Liver (tissue), 9 donors: Measurements from ENCODE around the gene RASL10B. TPM values are rescaled to one million over a fixed set of nuclear protein-coding genes. Genes with fewer than 3 reads are reported as not detected.

Experiments used
- DNase-seq: peaks from one replicate; pipeline ENCODE4 v3.0.0-alpha.2; 2017; ENCODE audit warnings: low spot score
- H3K27ac ChIP-seq, 2 donors: one replicate each; pipeline ENCODE4 v1.7.0; 2013; ENCODE audit warnings: inconsistent platforms in 2 of 2, low read length in 2 of 2, control low read depth in 1 of 2, low read depth in 1 of 2, mild to moderate bottlenecking in 1 of 2
- H3K27me3 ChIP-seq, 4 donors: one replicate each; pipeline versions ENCODE4 v1.6.1 to v1.7.0; 2013; ENCODE audit warnings: low read length in 3 of 4, inconsistent platforms in 1 of 4, mild to moderate bottlenecking in 1 of 4, moderate library complexity in 1 of 4; ENCODE audit not compliant: control insufficient read depth in 4 of 4, insufficient read depth in 4 of 4
- H3K36me3 ChIP-seq, 4 donors: one replicate each; pipeline versions ENCODE4 v1.6.1 to v1.7.0; 2013; ENCODE audit warnings: low read length in 3 of 4, mild to moderate bottlenecking in 3 of 4, low read depth in 1 of 4, moderate library complexity in 1 of 4; ENCODE audit not compliant: control insufficient read depth in 4 of 4, insufficient read depth in 3 of 4
- H3K4me1 ChIP-seq, 4 donors: one replicate each; pipeline versions ENCODE4 v1.6.1 to v1.7.0; 2013; ENCODE audit warnings: low read length in 3 of 4, mild to moderate bottlenecking in 3 of 4, moderate library complexity in 1 of 4; ENCODE audit not compliant: control insufficient read depth in 4 of 4, insufficient read depth in 4 of 4
- H3K4me3 ChIP-seq, 3 donors: one replicate each; pipeline versions ENCODE4 v1.6.1 to v1.7.0; 2013; ENCODE audit warnings: low read length in 3 of 3, control low read depth in 1 of 3, low read depth in 1 of 3, mild to moderate bottlenecking in 1 of 3
- H3K9ac ChIP-seq, 2 donors: one replicate each; pipeline ENCODE4 v1.7.0; 2013; ENCODE audit warnings: low read length in 2 of 2, mild to moderate bottlenecking in 2 of 2, moderate library complexity in 2 of 2, control low read depth in 1 of 2, low read depth in 1 of 2
- H3K9me3 ChIP-seq, 4 donors: one replicate each; pipeline versions ENCODE4 v1.6.1 to v1.7.0; 2013; ENCODE audit warnings: low read length in 3 of 4; ENCODE audit not compliant: control insufficient read depth in 4 of 4
- EGR1 ChIP-seq, 2 donors: IDR thresholded peaks; 2 replicates each; pipeline ENCODE4 v1.6.1; 2016 to 2018; ENCODE audit warnings: antibody characterized with exemption in 2 of 2, low read depth in 2 of 2
- FOXA1 ChIP-seq: IDR thresholded peaks from 2 replicates; pipeline ENCODE4 v1.6.1; 2016; ENCODE audit warnings: antibody characterized with exemption
- FOXA2 ChIP-seq: IDR thresholded peaks from 2 replicates; pipeline ENCODE4 v1.6.1; 2016; ENCODE audit warnings: antibody characterized with exemption
- GABPA ChIP-seq, 2 donors: IDR thresholded peaks in 1 of 2; conservative IDR thresholded peaks in 1 of 2; 2 replicates each; pipeline ENCODE4 v1.6.1; 2016; ENCODE audit warnings: antibody characterized with exemption in 2 of 2, mild to moderate bottlenecking in 1 of 2, moderate library complexity in 1 of 2
- HNF4A ChIP-seq, 2 donors: conservative IDR thresholded peaks; 2 replicates each; pipeline ENCODE4 v1.6.1; 2016; ENCODE audit warnings: antibody characterized with exemption in 2 of 2, mild to moderate bottlenecking in 2 of 2
- HNF4G ChIP-seq: IDR thresholded peaks from 2 replicates; pipeline ENCODE4 v1.6.1; 2016; ENCODE audit warnings: antibody characterized with exemption
- JUND ChIP-seq, 2 donors: IDR thresholded peaks; 2 replicates each; pipeline ENCODE4 v1.6.1; 2016; ENCODE audit warnings: antibody characterized with exemption in 2 of 2
- NR2F2 ChIP-seq: IDR thresholded peaks from 2 replicates; pipeline ENCODE4 v1.6.1; 2016; ENCODE audit warnings: antibody characterized with exemption
- RAD21 ChIP-seq, 2 donors: IDR thresholded peaks; 2 replicates each; pipeline ENCODE4 v1.6.1; 2016; ENCODE audit warnings: antibody characterized with exemption in 2 of 2, mild to moderate bottlenecking in 2 of 2
- RXRA ChIP-seq, 2 donors: IDR thresholded peaks; 2 replicates each; pipeline ENCODE4 v1.6.1; 2017 to 2018; ENCODE audit warnings: antibody characterized with exemption in 2 of 2, mild to moderate bottlenecking in 1 of 2
- SP1 ChIP-seq: IDR thresholded peaks from 2 replicates; pipeline ENCODE4 v1.6.1; 2018; ENCODE audit warnings: antibody characterized with exemption, mild to moderate bottlenecking
- TAF1 ChIP-seq: conservative IDR thresholded peaks from 2 replicates; pipeline ENCODE4 v1.6.1; 2016; ENCODE audit warnings: antibody characterized with exemption, mild to moderate bottlenecking
- YY1 ChIP-seq: IDR thresholded peaks from 2 replicates; pipeline ENCODE4 v1.6.1; 2016; ENCODE audit warnings: antibody characterized with exemption, mild to moderate bottlenecking
- WGBS: extraction: QIAGEN DNeasy Blood & Tissue Kit; methylation state at CpG from one replicate; pipeline ENCODE4 v1.1.7; 2013; 5-methylcytosine and 5-hydroxymethylcytosine counted together
- polyA plus RNA-seq, 2 donors: library from polyadenylated mRNA; stranded (reverse) in 1 of 2; unstranded in 1 of 2; fragments of 200-250 nt in 1 of 2; fragments of >200 nt in 1 of 2; fragmentation: Nextera tagmentation in 1 of 2; extraction: Ambion mirVana in 1 of 2; gene quantifications; one replicate each; pipeline versions ENCODE4 v1.2.1 to v1.2.3, GENCODE V29; 2013 to 2015
- total RNA-seq, 2 donors: library from RNA; depleted of rRNA; stranded (reverse); fragments of >200 nt; gene quantifications; one replicate each; pipeline ENCODE4 v1.2.3, GENCODE V29; 2014
- TF ChIP-seq, protein P1 (sequence below): IDR thresholded peaks from 2 replicates; pipeline ENCODE4 v1.6.1; 2016; ENCODE audit warnings: antibody characterized with exemption, mild to moderate bottlenecking
- TF ChIP-seq, protein P2 (sequence below): fragments of 150-350 bp; IDR thresholded peaks from 2 replicates; pipeline ENCODE4 v1.5.1; 2017; ENCODE audit warnings: improper control_type of control experiment, low read depth, low read length; ENCODE audit not compliant: missing input control
- TF ChIP-seq, protein P3 (sequence below): IDR thresholded peaks from 2 replicates; pipeline ENCODE4 v1.6.1; 2016; ENCODE audit warnings: antibody characterized with exemption
- TF ChIP-seq, protein P4 (sequence below): IDR thresholded peaks from 2 replicates; pipeline ENCODE4 v1.6.1; 2016; ENCODE audit warnings: antibody characterized with exemption
- TF ChIP-seq, protein P5 (sequence below): IDR thresholded peaks from 2 replicates; pipeline ENCODE4 v1.6.1; 2016; ENCODE audit warnings: antibody characterized with exemption
- donor health status: healthy.
- donor health status: healthy.
- donor health status: healthy.
- donor health status: healthy.
- donor health status: healthy.

The RASL10B gene
- total and polyA plus RNA-seq, 4 donors: 0.42 to 3.8 (median 2.2) TPM

DNA sequence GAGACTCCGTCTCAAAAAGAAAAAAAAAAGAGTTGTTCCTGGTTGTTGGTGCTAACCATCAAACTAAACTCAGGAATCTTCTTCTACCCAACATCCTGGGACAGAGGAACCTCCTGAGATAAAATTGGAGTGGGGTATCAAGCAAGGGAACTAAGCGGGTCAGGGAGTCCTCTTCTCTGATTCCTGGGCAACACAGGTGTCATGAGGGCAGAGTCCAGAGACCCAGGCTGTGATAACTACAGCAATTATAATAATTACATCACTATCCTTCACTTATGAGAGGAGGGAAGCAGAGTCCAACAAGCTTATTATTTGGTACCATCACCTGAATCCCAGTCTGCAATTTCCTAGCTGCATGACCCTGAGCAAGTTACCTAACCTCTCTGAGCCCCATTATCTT lies 37.4 kb downstream of the RASL10B start:
- Histone ChIP-seq H3K27me3 (no peaks in the 10 kb centered on the region), H3K9ac (no peak overlapping the region), H3K36me3 (no peaks in the 10 kb centered on the region), H3K4me1 (peaks cover 1 to 12% (median 6%) of the 10 kb centered on the region in 4 donors), H3K9me3 (no peaks in the 10 kb centered on the region), H3K4me3 (no peak overlapping the region), H3K27ac (no peak overlapping the region)
- no peak for TF ChIP-seq HNF4A (conservative IDR thresholded peaks at IDR 0.05)
- TF ChIP-seq TAF1: no peak
- no peak for TF ChIP-seq GABPA (IDR thresholded peaks at IDR 0.05 in 1 of 2, conservative IDR thresholded peaks at IDR 0.05 in 1 of 2)
- TF ChIP-seq, protein P1, sequence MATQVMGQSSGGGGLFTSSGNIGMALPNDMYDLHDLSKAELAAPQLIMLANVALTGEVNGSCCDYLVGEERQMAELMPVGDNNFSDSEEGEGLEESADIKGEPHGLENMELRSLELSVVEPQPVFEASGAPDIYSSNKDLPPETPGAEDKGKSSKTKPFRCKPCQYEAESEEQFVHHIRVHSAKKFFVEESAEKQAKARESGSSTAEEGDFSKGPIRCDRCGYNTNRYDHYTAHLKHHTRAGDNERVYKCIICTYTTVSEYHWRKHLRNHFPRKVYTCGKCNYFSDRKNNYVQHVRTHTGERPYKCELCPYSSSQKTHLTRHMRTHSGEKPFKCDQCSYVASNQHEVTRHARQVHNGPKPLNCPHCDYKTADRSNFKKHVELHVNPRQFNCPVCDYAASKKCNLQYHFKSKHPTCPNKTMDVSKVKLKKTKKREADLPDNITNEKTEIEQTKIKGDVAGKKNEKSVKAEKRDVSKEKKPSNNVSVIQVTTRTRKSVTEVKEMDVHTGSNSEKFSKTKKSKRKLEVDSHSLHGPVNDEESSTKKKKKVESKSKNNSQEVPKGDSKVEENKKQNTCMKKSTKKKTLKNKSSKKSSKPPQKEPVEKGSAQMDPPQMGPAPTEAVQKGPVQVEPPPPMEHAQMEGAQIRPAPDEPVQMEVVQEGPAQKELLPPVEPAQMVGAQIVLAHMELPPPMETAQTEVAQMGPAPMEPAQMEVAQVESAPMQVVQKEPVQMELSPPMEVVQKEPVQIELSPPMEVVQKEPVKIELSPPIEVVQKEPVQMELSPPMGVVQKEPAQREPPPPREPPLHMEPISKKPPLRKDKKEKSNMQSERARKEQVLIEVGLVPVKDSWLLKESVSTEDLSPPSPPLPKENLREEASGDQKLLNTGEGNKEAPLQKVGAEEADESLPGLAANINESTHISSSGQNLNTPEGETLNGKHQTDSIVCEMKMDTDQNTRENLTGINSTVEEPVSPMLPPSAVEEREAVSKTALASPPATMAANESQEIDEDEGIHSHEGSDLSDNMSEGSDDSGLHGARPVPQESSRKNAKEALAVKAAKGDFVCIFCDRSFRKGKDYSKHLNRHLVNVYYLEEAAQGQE: no peak
- no peak for TF ChIP-seq FOXA1
- no peak for TF ChIP-seq YY1
- no peak for TF ChIP-seq FOXA2
- TF ChIP-seq SP1: no peak
- TF ChIP-seq, protein P2, sequence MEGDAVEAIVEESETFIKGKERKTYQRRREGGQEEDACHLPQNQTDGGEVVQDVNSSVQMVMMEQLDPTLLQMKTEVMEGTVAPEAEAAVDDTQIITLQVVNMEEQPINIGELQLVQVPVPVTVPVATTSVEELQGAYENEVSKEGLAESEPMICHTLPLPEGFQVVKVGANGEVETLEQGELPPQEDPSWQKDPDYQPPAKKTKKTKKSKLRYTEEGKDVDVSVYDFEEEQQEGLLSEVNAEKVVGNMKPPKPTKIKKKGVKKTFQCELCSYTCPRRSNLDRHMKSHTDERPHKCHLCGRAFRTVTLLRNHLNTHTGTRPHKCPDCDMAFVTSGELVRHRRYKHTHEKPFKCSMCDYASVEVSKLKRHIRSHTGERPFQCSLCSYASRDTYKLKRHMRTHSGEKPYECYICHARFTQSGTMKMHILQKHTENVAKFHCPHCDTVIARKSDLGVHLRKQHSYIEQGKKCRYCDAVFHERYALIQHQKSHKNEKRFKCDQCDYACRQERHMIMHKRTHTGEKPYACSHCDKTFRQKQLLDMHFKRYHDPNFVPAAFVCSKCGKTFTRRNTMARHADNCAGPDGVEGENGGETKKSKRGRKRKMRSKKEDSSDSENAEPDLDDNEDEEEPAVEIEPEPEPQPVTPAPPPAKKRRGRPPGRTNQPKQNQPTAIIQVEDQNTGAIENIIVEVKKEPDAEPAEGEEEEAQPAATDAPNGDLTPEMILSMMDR: no peak
- TF ChIP-seq JUND (IDR thresholded peaks at IDR 0.05): no peak
- TF ChIP-seq EGR1 (IDR thresholded peaks at IDR 0.05; ENCODE audit: low read depth in 2 of 2): no peak
- TF ChIP-seq, protein P3, sequence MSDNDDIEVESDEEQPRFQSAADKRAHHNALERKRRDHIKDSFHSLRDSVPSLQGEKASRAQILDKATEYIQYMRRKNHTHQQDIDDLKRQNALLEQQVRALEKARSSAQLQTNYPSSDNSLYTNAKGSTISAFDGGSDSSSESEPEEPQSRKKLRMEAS: no peak
- TF ChIP-seq NR2F2: no peak
- TF ChIP-seq RAD21 (IDR thresholded peaks at IDR 0.05): no peak
- TF ChIP-seq, protein P4, sequence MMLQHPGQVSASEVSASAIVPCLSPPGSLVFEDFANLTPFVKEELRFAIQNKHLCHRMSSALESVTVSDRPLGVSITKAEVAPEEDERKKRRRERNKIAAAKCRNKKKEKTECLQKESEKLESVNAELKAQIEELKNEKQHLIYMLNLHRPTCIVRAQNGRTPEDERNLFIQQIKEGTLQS: no peak
- TF ChIP-seq RXRA (IDR thresholded peaks at IDR 0.05): no peak
- no peak for TF ChIP-seq HNF4G
- 87% methylated on average over 2 of the region's 2 CpGs for WGBS
- no peak for DNase-seq

DNA sequence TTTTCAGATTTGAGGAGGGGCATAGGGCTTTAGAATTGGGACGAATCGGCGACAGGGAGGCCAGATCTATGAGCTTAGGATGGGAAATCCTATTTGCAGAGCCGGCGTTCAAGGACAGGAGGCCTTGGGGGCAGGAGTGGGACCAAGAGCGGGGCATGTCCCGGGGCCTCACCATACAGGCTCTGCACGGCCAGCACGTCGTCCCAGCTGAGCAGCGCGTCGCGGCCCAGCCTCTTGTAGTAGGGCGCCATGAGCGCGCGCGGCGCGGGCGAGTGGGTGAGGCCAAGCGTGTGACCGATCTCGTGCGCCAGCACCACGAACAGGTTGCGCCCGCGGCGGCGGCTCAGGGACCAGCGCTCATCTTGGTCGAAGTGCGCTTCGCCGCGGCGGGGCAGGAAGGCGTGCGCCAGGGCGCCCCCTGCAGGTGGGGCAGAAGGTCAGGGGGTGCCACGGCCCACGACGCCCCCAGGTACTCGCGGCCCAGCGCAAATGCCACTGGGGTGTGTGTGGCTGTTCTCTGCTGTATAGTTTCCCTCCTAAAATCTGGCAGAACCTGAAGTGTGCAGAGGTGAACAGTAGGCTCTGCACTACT lies 38.6 kb downstream of the RASL10B start:
- Histone ChIP-seq H3K27me3 (no peaks in the 10 kb centered on the region), H3K4me3 (no peak overlapping the region), H3K9ac (no peak overlapping the region), H3K27ac (no peak overlapping the region), H3K4me1 (peaks cover 0 to under 1% (median 0%) of the 10 kb centered on the region in 4 donors), H3K36me3 (no peaks in the 10 kb centered on the region), H3K9me3 (no peaks in the 10 kb centered on the region)
- no peak for DNase-seq
- WGBS: 90% methylated on average over 48 of the region's 48 CpGs
- TF ChIP-seq, protein P5, sequence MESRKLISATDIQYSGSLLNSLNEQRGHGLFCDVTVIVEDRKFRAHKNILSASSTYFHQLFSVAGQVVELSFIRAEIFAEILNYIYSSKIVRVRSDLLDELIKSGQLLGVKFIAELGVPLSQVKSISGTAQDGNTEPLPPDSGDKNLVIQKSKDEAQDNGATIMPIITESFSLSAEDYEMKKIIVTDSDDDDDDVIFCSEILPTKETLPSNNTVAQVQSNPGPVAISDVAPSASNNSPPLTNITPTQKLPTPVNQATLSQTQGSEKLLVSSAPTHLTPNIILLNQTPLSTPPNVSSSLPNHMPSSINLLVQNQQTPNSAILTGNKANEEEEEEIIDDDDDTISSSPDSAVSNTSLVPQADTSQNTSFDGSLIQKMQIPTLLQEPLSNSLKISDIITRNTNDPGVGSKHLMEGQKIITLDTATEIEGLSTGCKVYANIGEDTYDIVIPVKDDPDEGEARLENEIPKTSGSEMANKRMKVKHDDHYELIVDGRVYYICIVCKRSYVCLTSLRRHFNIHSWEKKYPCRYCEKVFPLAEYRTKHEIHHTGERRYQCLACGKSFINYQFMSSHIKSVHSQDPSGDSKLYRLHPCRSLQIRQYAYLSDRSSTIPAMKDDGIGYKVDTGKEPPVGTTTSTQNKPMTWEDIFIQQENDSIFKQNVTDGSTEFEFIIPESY: no peak
- TF ChIP-seq, protein P4: no peak
- TF ChIP-seq HNF4A (conservative IDR thresholded peaks at IDR 0.05) (no peak), HNF4G (no peak), FOXA1 (no peak), EGR1 (IDR thresholded peaks at IDR 0.05; ENCODE audit: low read depth in 2 of 2) (no peak), RXRA (IDR thresholded peaks at IDR 0.05) (no peak), RAD21 (IDR thresholded peaks at IDR 0.05) (no peak), JUND (IDR thresholded peaks at IDR 0.05) (no peak), FOXA2 (no peak), SP1 (no peak), NR2F2 (no peak), TAF1 (no peak)
- TF ChIP-seq, protein P2: no peak
